CD4-positive, alpha-beta T cell treated with Interferon gamma for 1 hour (primary cell): ENCODE measurements around the gene ZBTB4.

Source experiments
- DNase-seq: peaks from one replicate; pipeline ENCODE4 v3.0.0-alpha.2; 2020

ZBTB4 gene

DNA sequence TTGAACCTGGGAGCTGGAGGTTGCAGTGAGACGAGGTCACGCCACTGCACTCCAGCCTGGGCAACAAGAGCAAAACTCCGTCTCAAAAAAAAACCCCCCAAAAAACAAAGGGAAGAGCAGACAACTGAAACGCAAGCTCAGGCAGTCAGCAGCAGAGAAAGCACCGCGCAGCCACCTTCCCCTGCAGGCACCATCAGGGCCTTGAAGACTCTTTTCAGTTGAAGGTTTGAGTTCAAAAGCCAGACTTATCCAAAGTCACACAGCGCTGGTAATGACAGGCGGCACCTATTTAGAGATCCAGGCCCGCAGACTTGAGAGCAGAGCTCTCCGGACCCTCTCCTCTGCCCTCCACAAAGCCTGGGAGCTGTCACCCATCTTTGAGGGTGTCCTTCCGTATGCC is 11.1 kb downstream of the ZBTB4 start:
- DNase-seq: no peak

DNA sequence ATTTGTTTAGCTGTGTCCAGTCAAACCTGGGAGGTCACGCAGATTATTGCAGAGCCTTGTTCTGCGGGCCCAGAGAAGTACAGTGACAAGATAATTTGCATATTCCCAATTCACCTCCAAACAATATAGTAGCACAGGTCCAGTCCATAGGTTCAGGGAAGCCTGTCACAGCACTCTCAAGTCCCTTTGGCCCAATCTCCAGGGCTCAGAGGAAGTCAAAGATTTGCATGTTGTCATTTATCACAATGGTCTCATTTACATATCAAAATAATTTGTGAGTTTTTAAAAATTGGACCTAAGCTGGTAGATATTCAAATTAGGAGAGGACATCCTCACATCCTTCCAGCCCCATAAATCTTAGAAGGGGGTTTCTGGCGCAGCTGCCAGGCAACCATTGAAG is 11.9 kb downstream of the ZBTB4 start:
- DNase-seq: no peak

GRCh38 chr17:7466639-7467341 is 12.6 kb downstream of the ZBTB4 start:
- DNase-seq: peak; percentile 42

DNA sequence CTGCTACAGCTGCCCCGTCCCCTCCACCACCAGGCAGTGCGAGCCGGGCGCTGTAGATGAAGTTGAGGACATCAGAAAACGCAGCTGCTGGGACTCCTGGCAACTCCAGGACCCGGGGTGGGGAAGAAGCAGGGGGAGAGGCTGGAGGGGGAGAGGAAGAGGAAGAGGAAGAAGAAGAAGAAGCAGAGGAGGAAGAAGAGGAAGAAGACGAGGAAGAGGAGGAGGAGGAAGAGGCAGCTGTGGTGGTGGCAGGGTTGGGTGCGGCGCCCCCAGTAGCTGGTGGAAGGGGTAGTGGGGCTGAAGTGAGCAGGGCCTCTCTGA is 13.2 kb downstream of the ZBTB4 start:
- DNase-seq: no peak

- DNase-seq: no peak
Measured at GRCh38 chr17:7465597-7466275, 13.7 kb downstream of the ZBTB4 start.

GRCh38 chr17:7464081-7464480 is 15.3 kb downstream of the ZBTB4 start:
- DNase-seq: no peak

DNA sequence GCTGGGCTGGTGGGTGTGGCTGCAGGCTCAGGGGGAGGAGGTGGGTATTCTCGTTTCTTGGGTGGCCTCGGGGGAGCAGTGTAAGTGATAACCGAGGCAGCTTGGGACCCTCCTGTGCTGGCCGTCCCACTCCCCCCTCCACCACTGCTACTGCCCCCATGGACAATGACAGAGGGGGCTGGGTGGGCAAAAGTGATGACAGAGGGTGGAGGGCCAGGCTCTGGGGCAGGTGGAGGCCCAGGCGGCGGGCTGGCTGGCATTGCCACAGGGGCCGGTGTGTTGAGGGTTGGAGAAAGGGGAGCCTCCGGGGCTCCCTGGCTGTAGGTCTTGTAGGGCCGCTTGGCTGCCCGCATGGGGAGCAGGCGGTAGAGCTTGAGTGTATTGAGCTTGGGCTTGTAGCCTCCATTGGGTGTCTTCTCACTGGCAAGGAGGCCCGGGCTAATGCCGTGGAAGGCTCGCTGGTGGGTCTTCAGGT is 16.0 kb downstream of the ZBTB4 start:
- no peak for DNase-seq

DNA sequence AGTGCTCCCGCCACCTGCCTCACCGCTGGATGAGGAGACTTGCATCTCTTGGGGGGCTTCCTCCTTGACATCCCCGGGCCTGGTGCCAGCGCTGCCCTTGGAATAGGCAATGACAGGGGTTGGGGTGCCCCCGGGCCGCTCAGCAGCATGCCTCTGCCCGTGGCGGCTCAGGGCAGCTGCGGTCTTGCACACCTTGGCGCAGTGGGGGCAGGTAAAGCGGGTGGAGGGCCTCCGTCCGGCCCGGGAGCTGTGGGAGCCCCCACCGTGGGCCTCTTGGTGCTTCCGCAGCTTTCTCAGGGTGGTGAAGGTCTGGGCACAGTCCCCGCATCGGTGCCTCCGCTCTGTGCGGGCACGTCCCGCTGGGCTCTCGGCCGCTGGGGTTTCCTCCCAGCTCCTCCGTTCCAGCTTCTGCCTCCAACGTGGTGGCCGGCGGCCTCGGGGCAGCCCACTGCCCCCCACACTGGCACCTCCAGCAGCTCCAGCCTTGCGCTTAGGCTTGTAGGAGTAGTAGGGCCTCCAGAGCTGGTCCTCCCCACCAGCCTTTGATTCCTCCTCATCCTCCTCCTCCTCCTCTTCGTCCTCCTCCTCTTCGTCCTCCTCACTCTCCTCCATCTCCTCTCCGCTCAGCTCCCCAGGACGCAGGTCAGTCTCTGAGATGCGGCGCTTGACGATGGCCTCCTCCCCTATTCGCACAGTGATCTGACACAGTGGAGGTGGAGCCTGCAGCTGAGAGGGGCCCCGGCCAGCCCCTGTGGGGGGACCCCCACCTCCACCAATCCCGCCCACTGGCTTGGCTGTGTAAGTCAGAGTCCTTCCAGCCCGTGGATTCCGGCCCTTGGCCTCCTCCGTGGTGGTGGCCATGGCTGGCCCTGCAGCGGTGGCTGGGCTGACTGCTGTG is 16.7 kb downstream of the ZBTB4 start:
- DNase-seq: no peak

GRCh38 chr17:7460850-7461660 is 18.4 kb downstream of the ZBTB4 start:
- DNase-seq: no peak

DNA sequence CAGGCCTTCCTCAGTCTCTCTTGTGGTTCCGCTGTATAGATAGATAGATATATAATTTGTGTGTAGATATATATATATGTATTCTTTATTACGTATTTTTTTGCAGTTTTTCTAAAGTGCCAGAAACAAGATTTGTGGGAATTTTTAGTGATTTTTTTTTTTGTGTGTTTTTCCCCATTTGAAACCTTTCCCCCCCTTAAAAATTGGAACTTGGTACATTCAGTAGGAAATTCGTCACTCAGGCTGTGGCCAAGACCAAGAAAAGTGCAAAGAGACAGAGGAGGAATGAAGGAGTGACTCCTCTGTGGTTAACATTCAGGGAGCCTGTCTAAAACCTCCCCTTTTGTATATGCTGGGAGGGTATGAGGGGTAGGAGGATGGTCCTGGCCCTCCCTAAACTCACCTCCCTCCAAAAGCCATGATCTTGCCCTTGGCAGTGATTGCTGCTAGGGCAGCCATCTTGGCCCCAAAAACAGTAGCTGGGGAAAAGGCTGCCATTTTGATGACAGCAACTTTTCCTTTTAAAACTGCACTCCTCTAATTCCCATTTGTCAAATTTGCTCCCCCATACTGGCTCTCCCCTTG is 19.4 kb downstream of the ZBTB4 start:
- no peak for DNase-seq

GRCh38 chr17:7448461-7448860 is 31.0 kb downstream of the ZBTB4 start:
- DNase-seq: no peak

- DNase-seq: no peak
Measured at GRCh38 chr17:7445619-7445968, 33.8 kb downstream of the ZBTB4 start.

GRCh38 chr17:7444682-7445618 is 34.5 kb downstream of the ZBTB4 start, which contains the start of gene CHRNB1:
Gene CHRNB1, plus strand, starts transcription at chr17:7445061. Its CDS starts 67 bp downstream, at chr17:7445128.
- DNase-seq: peak; percentile 51

GRCh38 chr17:7443499-7444485 is 35.6 kb downstream of the ZBTB4 start:
- no peak for DNase-seq

- DNase-seq: no peak
Measured at GRCh38 chr17:7442142-7442541, 37.3 kb downstream of the ZBTB4 start.

GRCh38 chr17:7441266-7441665 is 38.2 kb downstream of the ZBTB4 start:
- DNase-seq: no peak

GRCh38 chr17:7440834-7441195 is 38.6 kb downstream of the ZBTB4 start:
- DNase-seq: no peak

- peak; percentile 23 for DNase-seq
Measured at GRCh38 chr17:7440113-7440833, 39.2 kb downstream of the ZBTB4 start.

DNA sequence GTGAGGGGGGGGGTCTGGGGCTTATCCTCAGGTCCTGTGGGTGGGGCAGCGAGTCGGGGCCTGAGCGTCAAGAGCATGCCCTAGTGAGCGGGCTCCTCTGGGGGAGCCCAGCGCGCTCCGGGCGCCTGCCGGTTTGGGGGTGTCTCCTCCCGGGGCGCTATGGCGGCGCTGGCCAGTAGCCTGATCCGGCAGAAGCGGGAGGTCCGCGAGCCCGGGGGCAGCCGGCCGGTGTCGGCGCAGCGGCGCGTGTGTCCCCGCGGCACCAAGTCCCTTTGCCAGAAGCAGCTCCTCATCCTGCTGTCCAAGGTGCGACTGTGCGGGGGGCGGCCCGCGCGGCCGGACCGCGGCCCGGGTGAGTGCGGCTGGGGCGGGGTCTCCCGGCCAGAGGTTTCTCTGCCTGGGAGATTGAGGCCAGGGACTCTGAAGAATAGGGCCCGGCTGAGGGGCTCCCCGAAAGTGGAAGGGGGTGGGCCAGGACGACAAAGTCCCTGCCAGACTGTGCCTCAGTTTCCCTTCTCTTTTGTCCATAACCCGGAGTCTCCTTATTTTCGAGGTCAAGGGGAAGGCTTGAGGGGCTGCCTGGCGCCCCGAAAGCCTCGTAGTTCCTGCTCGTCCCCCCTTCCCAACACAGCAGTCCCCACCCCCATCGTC is 39.8 kb downstream of the ZBTB4 start, which contains the start of gene FGF11:
Gene FGF11, plus strand, starts transcription at position 51 of the 651 bp plus-strand sequence. Its CDS starts 109 bp downstream, at position 160.
- DNase-seq: no peak
